ENCODE data around the gene EXOC8.

The EXOC8 gene

GRCh38 chr1:231340328-231341013 is 2.8 kb upstream of the EXOC8 start:
- DNase-seq (ENCODE audit: insufficient read length, low spot score): no peak
- FAIRE-seq: no peak

GRCh38 chr1:231338270-231339128 is 847 bp upstream of the EXOC8 start, which contains the start of gene SPRTN:
SPRTN (plus strand) TSS chr1:231338293; CDS start chr1:231338384, 91 bp downstream.
- TF ChIP-seq POU2F2 (IDR thresholded peaks at IDR 0.05; ENCODE audit: low read depth, low read length) (no peak), PAX5 (IDR thresholded peaks at IDR 0.05; ENCODE audit: insufficient read depth, low read length, severe bottlenecking) (no peak), POLR2AphosphoS5 (IDR thresholded peaks at IDR 0.05; ENCODE audit: low read depth, low read length) (no peak), TAF1 (IDR thresholded peaks at IDR 0.05; ENCODE audit: low read depth, low read length) (no peak), POLR2A (IDR thresholded peaks at IDR 0.05; ENCODE audit: low read depth, low read length) (no peak), SPI1 (IDR thresholded peaks at IDR 0.05; ENCODE audit: low read depth, low read length) (no peak)
- DNase-seq (ENCODE audit: insufficient read length, low spot score) (peak; percentile 19), FAIRE-seq (no peak)

More at GRCh38 chr1:231340328-231341013, 2.8 kb upstream of the EXOC8 start:
- TF ChIP-seq POU2F2 (IDR thresholded peaks at IDR 0.05; ENCODE audit: low read depth, low read length) (no peak), POLR2AphosphoS5 (IDR thresholded peaks at IDR 0.05; ENCODE audit: low read depth, low read length) (no peak), TAF1 (IDR thresholded peaks at IDR 0.05; ENCODE audit: low read depth, low read length) (no peak), POLR2A (IDR thresholded peaks at IDR 0.05; ENCODE audit: low read depth, low read length) (no peak), SPI1 (IDR thresholded peaks at IDR 0.05; ENCODE audit: low read depth, low read length) (no peak), PAX5 (IDR thresholded peaks at IDR 0.05; ENCODE audit: insufficient read depth, low read length, severe bottlenecking) (no peak)

DNA sequence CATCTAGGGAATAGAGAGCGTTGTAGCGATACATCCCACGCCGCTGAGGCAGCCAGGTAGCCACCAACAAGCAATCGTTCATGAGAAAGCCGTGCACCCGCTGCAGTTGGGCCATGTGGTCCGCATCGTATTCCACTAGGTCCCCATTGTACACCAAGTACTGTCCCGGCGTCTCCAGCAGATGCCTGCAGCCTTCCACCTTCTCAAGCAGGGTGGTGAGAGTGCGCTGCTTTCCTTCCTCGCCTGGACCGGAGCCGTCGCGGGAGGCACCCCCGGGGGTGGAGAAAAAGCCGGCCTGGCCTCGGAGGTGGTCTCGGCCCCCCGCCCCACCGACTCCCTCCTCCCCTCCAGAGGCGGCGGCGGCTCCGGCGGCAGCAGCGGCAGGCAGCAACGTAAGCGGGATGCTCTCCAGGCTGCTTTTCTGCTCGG is 595 bp downstream of the EXOC8 start:
- no peak for TF ChIP-seq POLR2A (IDR thresholded peaks at IDR 0.05; ENCODE audit: low read depth, low read length)
- TF ChIP-seq POU2F2 (IDR thresholded peaks at IDR 0.05; ENCODE audit: low read depth, low read length): no peak
- no peak for TF ChIP-seq TAF1 (IDR thresholded peaks at IDR 0.05; ENCODE audit: low read depth, low read length)
- no peak for TF ChIP-seq PAX5 (IDR thresholded peaks at IDR 0.05; ENCODE audit: insufficient read depth, low read length, severe bottlenecking)
- TF ChIP-seq POLR2AphosphoS5 (IDR thresholded peaks at IDR 0.05; ENCODE audit: low read depth, low read length): no peak
- no peak for TF ChIP-seq SPI1 (IDR thresholded peaks at IDR 0.05; ENCODE audit: low read depth, low read length)
- DNase-seq (ENCODE audit: insufficient read length, low spot score) (no peak), FAIRE-seq (no peak)

DNA sequence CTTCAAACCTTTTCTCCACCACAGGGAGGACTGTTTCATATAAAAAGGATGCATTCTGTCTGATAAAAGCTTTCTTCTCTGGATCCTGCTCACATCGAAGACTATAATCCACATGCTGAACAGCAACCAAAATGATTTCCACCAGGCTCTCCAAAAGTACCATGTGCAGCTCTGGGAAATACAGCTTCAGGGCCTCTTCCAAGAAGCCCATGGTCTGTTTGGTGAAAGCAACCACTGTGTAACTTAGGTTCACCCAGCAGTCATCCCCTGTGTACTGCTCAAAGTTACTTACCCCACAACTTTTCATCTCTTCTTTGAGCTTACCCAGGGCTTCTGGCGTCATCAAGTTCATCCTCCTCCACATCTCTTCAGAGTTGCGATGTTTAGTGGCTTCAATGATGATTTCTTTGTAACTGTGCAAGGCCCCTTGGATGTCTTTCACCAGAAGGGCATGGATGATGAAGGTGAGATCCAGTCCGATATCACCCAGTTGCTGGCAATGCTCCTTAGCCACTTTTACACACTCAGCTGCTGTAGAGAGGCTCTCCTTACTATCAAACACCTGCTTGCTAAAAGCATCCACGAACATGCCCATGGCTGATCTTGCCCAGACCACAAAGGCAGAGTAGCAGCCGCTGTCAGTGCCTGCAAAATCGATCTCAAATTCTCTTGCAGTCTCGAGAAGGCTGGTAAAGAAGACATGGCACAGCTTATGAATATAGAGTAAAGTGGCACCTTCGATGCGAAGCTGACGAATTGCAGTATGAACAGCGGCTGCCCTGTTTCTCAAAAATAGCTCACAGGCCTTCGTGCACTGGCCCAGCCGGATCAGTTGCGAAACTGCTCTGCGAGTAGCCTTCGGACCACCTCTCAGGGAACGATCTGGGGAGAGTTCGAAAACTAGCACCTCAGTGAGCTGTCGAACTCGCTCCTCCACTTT is 1.7 kb downstream of the EXOC8 start:
- DNase-seq (ENCODE audit: insufficient read length, low spot score) (no peak), FAIRE-seq (no peak)
- TF ChIP-seq POLR2AphosphoS5 (IDR thresholded peaks at IDR 0.05; ENCODE audit: low read depth, low read length) (no peak), SPI1 (IDR thresholded peaks at IDR 0.05; ENCODE audit: low read depth, low read length) (no peak), PAX5 (IDR thresholded peaks at IDR 0.05; ENCODE audit: insufficient read depth, low read length, severe bottlenecking) (no peak), POU2F2 (IDR thresholded peaks at IDR 0.05; ENCODE audit: low read depth, low read length) (no peak), TAF1 (IDR thresholded peaks at IDR 0.05; ENCODE audit: low read depth, low read length) (no peak), POLR2A (IDR thresholded peaks at IDR 0.05; ENCODE audit: low read depth, low read length) (no peak)

DNA sequence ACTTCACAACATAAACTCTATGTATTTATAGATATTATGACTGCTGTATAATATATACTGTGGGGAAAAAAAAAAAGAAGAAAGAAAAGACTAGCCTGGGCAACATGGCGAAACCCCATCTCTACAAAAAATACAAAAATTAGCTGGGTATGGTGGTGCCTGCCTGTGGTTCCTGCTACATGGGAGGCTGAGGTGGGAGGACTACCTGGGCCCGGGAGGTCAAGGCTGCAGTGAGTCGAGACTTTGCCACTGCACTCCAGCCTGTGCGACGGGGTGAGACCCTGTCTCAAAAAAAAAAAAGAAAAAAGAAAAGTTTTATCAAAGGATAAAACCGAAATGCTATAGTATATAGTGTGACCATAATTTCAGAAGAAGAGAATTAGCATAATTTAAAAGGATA is 2.7 kb downstream of the EXOC8 start:
- FAIRE-seq: no peak
- no peak for TF ChIP-seq POU2F2 (IDR thresholded peaks at IDR 0.05; ENCODE audit: low read depth, low read length)
- no peak for TF ChIP-seq POLR2A (IDR thresholded peaks at IDR 0.05; ENCODE audit: low read depth, low read length)
- no peak for TF ChIP-seq TAF1 (IDR thresholded peaks at IDR 0.05; ENCODE audit: low read depth, low read length)
- TF ChIP-seq PAX5 (IDR thresholded peaks at IDR 0.05; ENCODE audit: insufficient read depth, low read length, severe bottlenecking): no peak
- no peak for TF ChIP-seq POLR2AphosphoS5 (IDR thresholded peaks at IDR 0.05; ENCODE audit: low read depth, low read length)
- no peak for TF ChIP-seq SPI1 (IDR thresholded peaks at IDR 0.05; ENCODE audit: low read depth, low read length)
- no peak for DNase-seq (ENCODE audit: insufficient read length, low spot score)

DNA sequence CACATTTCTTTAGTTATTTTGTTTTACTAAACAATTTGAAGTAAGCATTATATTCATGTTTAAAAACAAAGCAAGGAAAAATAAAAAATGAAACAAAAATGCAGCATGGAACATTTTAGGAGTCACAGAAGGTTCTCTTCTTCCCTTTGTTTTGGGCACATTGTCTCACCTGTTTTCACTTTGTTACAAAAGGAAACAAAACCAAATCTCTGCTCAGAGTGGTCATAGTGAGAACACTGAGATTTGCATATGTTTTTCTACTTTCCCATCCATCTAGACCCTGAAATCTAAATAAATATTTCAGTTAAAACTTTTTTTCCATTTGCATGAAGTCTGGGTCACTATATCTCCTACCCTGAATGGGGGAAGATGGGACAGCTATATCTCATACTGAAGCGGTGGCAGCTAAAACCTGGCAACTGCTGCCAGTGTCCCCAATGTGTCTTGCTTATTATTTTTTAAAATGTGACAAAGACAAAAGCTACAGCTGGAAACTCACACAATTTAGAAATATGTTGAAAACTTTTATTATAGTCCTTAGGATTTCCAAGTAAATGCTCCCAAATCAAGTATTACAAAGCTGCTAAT is 3.5 kb downstream of the EXOC8 start:
- DNase-seq (ENCODE audit: insufficient read length, low spot score) (peak; percentile 24), FAIRE-seq (no peak)
- no peak for TF ChIP-seq TAF1 (IDR thresholded peaks at IDR 0.05; ENCODE audit: low read depth, low read length)
- no peak for TF ChIP-seq POLR2AphosphoS5 (IDR thresholded peaks at IDR 0.05; ENCODE audit: low read depth, low read length)
- no peak for TF ChIP-seq POLR2A (IDR thresholded peaks at IDR 0.05; ENCODE audit: low read depth, low read length)
- TF ChIP-seq POU2F2 (IDR thresholded peaks at IDR 0.05; ENCODE audit: low read depth, low read length): no peak
- no peak for TF ChIP-seq PAX5 (IDR thresholded peaks at IDR 0.05; ENCODE audit: insufficient read depth, low read length, severe bottlenecking)
- no peak for TF ChIP-seq SPI1 (IDR thresholded peaks at IDR 0.05; ENCODE audit: low read depth, low read length)

- FAIRE-seq (no peak), DNase-seq (ENCODE audit: insufficient read length, low spot score) (no peak)
These were observed 4.9 kb downstream of the EXOC8 start for GRCh38 chr1:231332761-231333160.

GRCh38 chr1:231329483-231329882 is 8.2 kb downstream of the EXOC8 start:
- TF ChIP-seq POLR2A (IDR thresholded peaks at IDR 0.05; ENCODE audit: low read depth, low read length) (no peak), TAF1 (IDR thresholded peaks at IDR 0.05; ENCODE audit: low read depth, low read length) (no peak), POU2F2 (IDR thresholded peaks at IDR 0.05; ENCODE audit: low read depth, low read length) (no peak), PAX5 (IDR thresholded peaks at IDR 0.05; ENCODE audit: insufficient read depth, low read length, severe bottlenecking) (no peak), POLR2AphosphoS5 (IDR thresholded peaks at IDR 0.05; ENCODE audit: low read depth, low read length) (no peak)
- FAIRE-seq (no peak), DNase-seq (ENCODE audit: insufficient read length, low spot score) (no peak)

More at GRCh38 chr1:231332761-231333160, 4.9 kb downstream of the EXOC8 start:
- no peak for TF ChIP-seq TAF1 (IDR thresholded peaks at IDR 0.05; ENCODE audit: low read depth, low read length)
- TF ChIP-seq POU2F2 (IDR thresholded peaks at IDR 0.05; ENCODE audit: low read depth, low read length): no peak
- no peak for TF ChIP-seq PAX5 (IDR thresholded peaks at IDR 0.05; ENCODE audit: insufficient read depth, low read length, severe bottlenecking)
- no peak for TF ChIP-seq POLR2AphosphoS5 (IDR thresholded peaks at IDR 0.05; ENCODE audit: low read depth, low read length)
- no peak for TF ChIP-seq SPI1 (IDR thresholded peaks at IDR 0.05; ENCODE audit: low read depth, low read length)
- TF ChIP-seq POLR2A (IDR thresholded peaks at IDR 0.05; ENCODE audit: low read depth, low read length): no peak
